ENCODE data around the gene COL21A1.

GRCh38 chr6:56282391-56282790 is 35.0 kb upstream of the COL21A1 start:
- TF ChIP-seq CTCF (IDR thresholded peaks at IDR 0.05) (no peak), POLR2A (IDR thresholded peaks at IDR 0.05) (no peak)

All from uterus (tissue), 2 donors.